T-helper 2 cell treated with Interferon-gamma antibody and Interleukin-4, amounts not matched to agents 5 μg/mL and 100 μg/mL, for 36 hours (primary cell): ENCODE measurements around the gene TUT7.
A peak's percentile ranks its signal among the peaks of the same experiment; 100 is the strongest.
"Not testable (repeated sequence)": the region's sequence is repeated elsewhere in the genome, so short reads cannot be mapped to it uniquely, and the experiment has no call there.

ENCODE experiments used
- DNase-seq: peaks from one replicate; pipeline ENCODE4 v3.0.0; 2021; ENCODE audit warnings: low spot score
- H3K27ac Mint-ChIP-seq: one replicate; pipeline ENCODE4 v1.8.0; 2021; ENCODE audit warnings: mild to moderate bottlenecking, mixed read lengths
- H3K27me3 Mint-ChIP-seq: one replicate; pipeline ENCODE4 v1.8.0; 2021; ENCODE audit warnings: low read depth, mixed read lengths
- H3K36me3 Mint-ChIP-seq: one replicate; pipeline ENCODE4 v1.8.0; 2021; ENCODE audit warnings: low read depth, mixed read lengths
- H3K4me1 Mint-ChIP-seq: one replicate; pipeline ENCODE4 v1.8.0; 2021; ENCODE audit warnings: low read depth, mixed read lengths
- H3K4me3 Mint-ChIP-seq: one replicate; pipeline ENCODE4 v1.8.0; 2022; ENCODE audit warnings: mild to moderate bottlenecking, moderate library complexity, mixed read lengths
- H3K9me3 Mint-ChIP-seq: one replicate; pipeline ENCODE4 v1.8.0; 2021; ENCODE audit warnings: mixed read lengths

TUT7 gene

DNA sequence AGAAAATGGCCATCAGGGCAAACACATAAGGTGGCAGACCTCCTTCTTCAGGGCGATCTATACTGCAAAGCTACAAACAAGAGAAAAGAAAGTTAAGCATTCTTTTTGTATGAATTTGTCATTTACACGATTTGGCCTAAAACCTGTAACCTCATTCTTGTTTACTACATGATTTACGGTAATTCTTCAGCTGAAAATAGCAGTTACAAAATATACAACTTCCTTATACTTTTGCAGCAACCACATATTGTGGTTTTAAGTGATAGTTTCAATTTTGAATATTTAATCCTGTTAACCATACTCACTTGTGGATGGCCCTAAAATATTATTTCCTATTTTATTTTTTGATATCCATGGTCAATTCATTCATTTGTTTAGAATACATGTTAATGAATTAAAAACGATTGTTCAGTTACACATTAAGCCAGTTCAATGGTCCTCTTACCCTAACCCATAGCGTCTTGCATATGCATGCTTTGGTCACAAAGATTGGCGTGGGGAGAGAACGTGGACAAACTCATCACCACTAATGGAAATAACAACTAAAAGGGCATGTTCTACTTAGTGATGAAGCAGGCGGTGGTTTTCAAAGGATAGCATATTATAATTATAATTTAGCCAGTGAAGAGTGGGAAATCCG is 16.6 kb downstream of the TUT7 start:
- Mint-ChIP-seq H3K4me3 (peak overlapping the region; percentile 83), H3K27ac (peak overlapping the region; percentile 90), H3K4me1 (peaks cover 45% of the 10 kb centered on the region), H3K9me3 (peaks cover 7% of the 10 kb centered on the region), H3K36me3 (peaks cover 84% of the 10 kb centered on the region), H3K27me3 (no peaks in the 10 kb centered on the region)
- DNase-seq, result no peak

DNA sequence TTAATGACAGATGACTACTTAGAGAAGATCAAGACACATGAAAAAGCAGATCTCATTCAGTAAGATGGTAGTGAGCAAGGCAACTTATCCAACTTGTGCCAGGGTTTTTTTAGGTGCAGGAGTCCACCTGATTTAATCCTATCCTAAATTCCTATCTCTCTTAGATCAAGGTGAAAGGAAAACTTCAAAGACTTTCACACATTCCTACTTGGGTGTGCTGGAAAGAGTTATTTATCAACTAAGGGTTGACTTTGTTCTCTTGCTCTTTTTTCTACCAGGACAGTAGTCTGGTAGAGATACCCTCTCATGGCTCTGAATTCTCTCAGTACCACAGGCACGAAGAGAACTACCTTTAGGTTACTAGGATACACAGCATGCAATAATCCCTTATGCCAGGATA is 18.2 kb downstream of the TUT7 start:
- DNase-seq, result no peak
- Mint-ChIP-seq H3K4me1 (peaks cover 40% of the 10 kb centered on the region), H3K27me3 (no peaks in the 10 kb centered on the region), H3K9me3 (peaks cover 7% of the 10 kb centered on the region), H3K36me3 (peaks cover 81% of the 10 kb centered on the region), H3K4me3 (no peak overlapping the region), H3K27ac (no peak overlapping the region)

DNA sequence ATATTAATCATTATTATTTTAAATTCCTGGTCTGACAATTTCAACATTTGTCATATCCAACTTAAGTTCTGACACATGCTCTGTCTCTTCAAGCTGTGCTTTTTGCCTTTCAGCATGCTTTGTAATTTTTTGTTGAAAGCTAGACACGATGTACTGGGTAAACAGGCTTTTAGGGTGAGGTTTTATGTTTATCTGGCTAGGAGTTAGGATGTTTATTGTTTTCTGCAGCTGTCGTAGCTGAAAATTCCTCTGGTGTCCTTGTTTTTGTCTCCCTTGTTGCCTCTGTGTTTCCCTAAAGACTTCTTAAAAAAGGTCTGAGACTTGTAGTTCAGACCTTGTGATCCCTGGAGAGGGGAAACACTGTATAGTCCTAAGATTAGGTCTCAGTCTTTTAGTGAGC is 20.6 kb downstream of the TUT7 start:
- Mint-ChIP-seq H3K27ac (no peak overlapping the region), H3K27me3 (no peaks in the 10 kb centered on the region), H3K36me3 (peaks cover 73% of the 10 kb centered on the region), H3K4me1 (peaks cover 33% of the 10 kb centered on the region), H3K4me3 (no peak overlapping the region), H3K9me3 (peaks cover 7% of the 10 kb centered on the region)
- no peak for DNase-seq

DNA sequence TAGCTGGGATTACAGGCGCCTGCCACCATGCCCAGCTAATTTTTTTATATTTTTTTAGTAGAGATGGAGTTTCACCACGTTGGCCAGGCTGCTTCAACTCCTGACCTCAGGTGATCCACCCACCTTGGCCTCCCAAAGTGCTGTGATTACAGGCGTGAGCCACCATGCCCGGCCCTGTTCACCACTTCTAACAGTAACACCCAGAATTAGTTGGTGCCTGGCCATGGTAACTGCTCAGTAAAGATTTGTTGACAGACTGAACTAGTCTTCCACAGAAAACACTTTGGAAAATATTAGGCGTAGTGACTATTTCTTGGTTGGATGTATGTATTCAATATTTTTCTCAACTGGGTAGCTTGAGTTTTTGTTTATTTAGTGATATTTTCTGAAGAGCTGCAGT is 24.0 kb downstream of the TUT7 start:
- H3K36me3 Mint-ChIP-seq, result peaks cover 68% of the 10 kb centered on the region
- peaks cover 7% of the 10 kb centered on the region for H3K9me3 Mint-ChIP-seq
- no peak overlapping the region for H3K4me3 Mint-ChIP-seq

DNA sequence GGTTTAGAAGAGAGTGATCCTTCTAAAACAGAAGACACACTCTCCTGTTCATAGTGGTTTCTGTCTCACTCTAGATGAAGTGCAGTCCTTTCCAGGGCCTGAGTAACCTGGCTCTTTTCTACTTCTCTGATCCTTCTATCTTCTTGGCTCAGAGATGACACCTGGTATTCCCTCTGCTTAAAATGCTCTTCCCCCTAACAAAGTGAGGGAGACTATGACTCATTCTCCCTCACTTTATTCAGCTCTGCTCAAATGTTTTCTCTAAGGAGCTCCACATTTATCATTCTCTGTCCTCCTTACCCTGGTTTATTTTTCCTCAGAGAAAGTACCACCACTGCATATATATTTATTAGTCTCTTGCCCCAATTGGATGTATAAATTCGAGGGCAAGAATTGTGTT is 24.6 kb downstream of the TUT7 start:
- Mint-ChIP-seq H3K36me3 (peaks cover 68% of the 10 kb centered on the region), H3K4me1 (peaks cover 8% of the 10 kb centered on the region), H3K27ac (no peak overlapping the region), H3K4me3 (no peak overlapping the region), H3K9me3 (peaks cover 7% of the 10 kb centered on the region), H3K27me3 (no peaks in the 10 kb centered on the region)
- DNase-seq, result no peak

More for the DNA sequence above, 24.0 kb downstream of the TUT7 start:
- DNase-seq, result no peak
- Mint-ChIP-seq H3K4me1 (peaks cover 11% of the 10 kb centered on the region), H3K27me3 (no peaks in the 10 kb centered on the region), H3K27ac (no peak overlapping the region)

DNA sequence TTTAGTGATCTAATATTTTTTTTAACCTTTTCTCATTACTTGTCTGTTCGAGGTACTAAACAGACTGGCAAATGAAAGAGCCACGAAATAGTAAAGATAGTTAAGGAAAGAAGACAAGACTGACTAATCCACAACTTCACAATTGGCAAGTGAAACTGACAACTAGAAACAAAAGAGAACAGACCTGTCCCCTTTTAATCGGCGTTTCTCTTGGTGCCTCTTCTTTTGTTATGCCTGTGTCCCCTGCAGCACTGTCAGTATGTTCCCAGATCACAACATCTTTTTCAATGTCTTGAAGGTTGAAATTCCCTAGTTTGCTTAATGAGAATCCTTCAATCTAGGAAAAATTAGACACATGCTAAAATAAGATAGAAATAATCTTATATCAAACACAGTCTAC is 26.1 kb downstream of the TUT7 start:
- Mint-ChIP-seq H3K4me3 (no peak overlapping the region), H3K9me3 (peaks cover 5% of the 10 kb centered on the region), H3K36me3 (peaks cover 69% of the 10 kb centered on the region)

DNA sequence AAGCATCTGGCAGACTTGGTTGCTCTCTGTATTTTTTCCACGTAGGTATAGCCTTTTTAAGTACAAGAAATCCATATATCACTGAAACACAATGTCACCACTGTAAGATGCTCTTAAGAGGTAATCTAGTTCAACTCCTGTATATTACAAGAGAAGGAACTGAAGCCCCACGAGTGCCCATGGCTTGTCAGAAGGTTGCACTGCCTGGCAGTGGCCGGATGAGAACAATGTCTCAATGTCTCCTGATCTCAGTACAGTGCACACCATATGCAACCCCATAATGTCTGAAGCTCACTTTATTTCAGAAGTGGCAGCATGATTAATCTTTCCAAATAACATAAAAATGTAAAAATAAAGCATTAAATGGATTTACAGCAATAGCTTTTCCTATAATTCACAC is 27.7 kb downstream of the TUT7 start:
- peaks cover 4% of the 10 kb centered on the region for H3K4me1 Mint-ChIP-seq
- no peak overlapping the region for H3K27ac Mint-ChIP-seq
- no peaks in the 10 kb centered on the region for H3K9me3 Mint-ChIP-seq
- no peaks in the 10 kb centered on the region for H3K27me3 Mint-ChIP-seq
- H3K4me3 Mint-ChIP-seq, result no peak overlapping the region
- no peak for DNase-seq
- H3K36me3 Mint-ChIP-seq, result peaks cover 68% of the 10 kb centered on the region

More for the DNA sequence above, 26.1 kb downstream of the TUT7 start:
- Mint-ChIP-seq H3K27me3 (no peaks in the 10 kb centered on the region), H3K27ac (no peak overlapping the region), H3K4me1 (peaks cover 6% of the 10 kb centered on the region)
- no peak for DNase-seq

DNA sequence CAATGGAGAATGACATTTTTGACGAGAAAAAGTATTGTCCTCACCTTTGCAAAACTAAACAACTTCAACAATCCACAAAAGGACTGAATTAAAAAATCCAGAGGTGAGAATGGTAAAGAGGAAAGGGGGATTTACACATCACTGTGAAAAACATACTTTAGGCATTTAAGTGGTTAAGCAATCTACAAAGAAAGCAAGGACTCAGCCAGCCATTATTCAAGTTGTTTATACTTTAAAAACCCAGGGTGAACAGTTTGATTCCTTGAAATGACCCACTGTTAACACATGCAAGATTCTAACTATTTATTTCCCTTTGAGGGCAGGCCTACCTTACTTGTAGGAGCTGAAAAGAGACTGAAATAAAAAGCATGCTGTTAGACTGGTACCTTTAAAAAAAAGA is 29.3 kb downstream of the TUT7 start:
- Mint-ChIP-seq H3K4me1 (peaks cover 4% of the 10 kb centered on the region), H3K4me3 (no peak overlapping the region), H3K36me3 (peaks cover 74% of the 10 kb centered on the region), H3K27ac (no peak overlapping the region), H3K27me3 (no peaks in the 10 kb centered on the region), H3K9me3 (no peaks in the 10 kb centered on the region)
- DNase-seq, result no peak

DNA sequence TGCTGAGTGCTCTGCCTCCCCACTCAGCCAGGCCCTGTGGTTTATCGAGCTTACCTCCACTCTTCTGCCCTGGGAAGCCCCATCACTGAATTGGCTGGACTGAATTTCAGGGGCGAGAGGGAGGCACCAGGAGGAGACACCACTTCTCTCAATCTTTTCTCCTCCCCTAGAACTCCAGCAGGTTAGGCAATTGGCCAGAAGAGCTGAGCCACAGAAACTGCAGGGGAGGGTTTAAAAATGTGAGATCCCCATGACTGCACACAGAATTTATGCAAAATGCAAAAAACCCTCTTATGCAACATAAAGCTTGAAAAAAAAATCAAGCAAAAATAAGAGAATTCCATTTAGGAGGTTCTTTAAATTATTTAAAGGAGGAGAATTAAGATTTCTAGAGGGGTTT is 29.9 kb downstream of the TUT7 start:
- H3K4me1 Mint-ChIP-seq, result peaks cover 4% of the 10 kb centered on the region
- peaks cover 72% of the 10 kb centered on the region for H3K36me3 Mint-ChIP-seq
- H3K27me3 Mint-ChIP-seq, result no peaks in the 10 kb centered on the region
- no peak for DNase-seq
- H3K4me3 Mint-ChIP-seq, result no peak overlapping the region
- H3K9me3 Mint-ChIP-seq, result no peaks in the 10 kb centered on the region
- no peak overlapping the region for H3K27ac Mint-ChIP-seq

DNA sequence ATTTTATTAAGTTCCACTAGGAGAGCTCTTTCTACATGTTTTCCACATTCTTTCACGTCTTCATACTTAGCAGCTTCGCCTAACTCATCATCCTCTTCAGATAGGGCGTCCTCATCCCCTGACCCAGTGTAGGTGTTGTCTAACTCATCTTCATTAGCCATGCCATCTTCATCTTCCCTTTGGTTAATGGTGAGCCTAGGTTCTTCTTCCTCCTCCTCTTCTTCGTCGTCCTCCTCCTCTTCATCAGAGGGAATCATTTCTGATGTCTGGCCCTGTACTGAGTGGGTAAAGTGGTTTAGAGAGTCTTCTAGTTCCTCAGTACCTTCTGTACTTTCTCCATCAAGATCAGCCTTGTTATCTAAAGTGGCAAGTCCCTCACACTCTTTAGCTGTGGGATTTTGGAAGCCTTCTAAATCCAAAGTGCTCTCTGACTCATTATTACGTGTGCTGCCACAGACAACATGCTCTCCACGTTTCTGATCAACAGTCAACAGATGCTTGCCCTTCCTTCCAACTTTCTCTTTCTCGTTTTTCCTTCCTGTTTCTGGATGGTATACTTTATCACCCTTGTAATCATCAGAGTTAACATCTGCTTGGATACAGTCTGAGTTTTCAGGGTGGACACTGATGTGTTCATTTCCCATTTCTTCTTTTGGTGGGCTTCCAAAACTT is 31.1 kb downstream of the TUT7 start:
- Mint-ChIP-seq H3K4me3 (no peak overlapping the region), H3K9me3 (no peaks in the 10 kb centered on the region), H3K36me3 (peaks cover 81% of the 10 kb centered on the region), H3K4me1 (peaks cover 4% of the 10 kb centered on the region), H3K27ac (peak overlapping the region; percentile 6), H3K27me3 (no peaks in the 10 kb centered on the region)
- no peak for DNase-seq

DNA sequence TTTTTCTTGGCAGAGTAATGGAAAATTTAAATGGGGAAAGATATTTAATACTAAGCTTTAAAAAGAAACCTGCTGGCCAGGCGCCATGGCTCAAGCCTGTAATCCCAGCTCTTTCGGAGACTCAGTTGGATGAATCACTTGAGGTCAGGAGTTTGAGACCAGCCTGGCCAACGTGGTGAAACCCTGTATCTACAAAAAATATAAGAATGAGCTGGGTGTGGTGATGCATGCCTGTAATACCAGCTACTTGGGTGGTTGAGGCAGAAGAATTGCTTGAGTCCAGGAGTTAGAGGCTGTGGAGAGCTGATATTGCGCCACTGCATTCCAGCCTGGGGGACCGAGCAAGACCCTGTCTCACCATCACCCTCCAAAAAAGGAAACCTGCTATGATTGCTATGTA is 32.8 kb downstream of the TUT7 start:
- Mint-ChIP-seq H3K4me1 (peaks cover 4% of the 10 kb centered on the region), H3K4me3 (no peak overlapping the region), H3K9me3 (no peaks in the 10 kb centered on the region), H3K36me3 (peaks cover 73% of the 10 kb centered on the region), H3K27me3 (no peaks in the 10 kb centered on the region), H3K27ac (no peak overlapping the region)
- no peak for DNase-seq

DNA sequence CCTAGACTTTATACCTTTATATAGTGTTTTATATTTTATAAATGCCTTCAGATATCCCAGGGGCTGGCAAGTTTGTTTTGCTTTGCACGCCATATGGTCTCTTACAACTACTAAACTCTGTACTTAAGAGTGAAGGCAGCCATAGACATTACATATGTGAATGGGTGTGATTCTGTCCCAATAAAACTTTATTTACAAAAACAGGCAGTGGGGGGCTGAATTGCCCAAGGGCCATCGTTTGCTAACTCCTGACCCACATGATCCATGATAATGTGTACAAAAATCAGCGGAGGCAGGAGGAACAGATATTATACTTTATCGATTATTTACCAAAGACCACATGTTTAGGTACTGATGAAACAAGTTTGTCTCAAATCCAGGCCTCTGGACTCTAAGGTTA is 36.0 kb downstream of the TUT7 start:
- H3K27me3 Mint-ChIP-seq, result no peaks in the 10 kb centered on the region
- H3K9me3 Mint-ChIP-seq, result no peaks in the 10 kb centered on the region
- H3K27ac Mint-ChIP-seq, result no peak overlapping the region
- H3K4me3 Mint-ChIP-seq, result no peak overlapping the region
- peaks cover 16% of the 10 kb centered on the region for H3K4me1 Mint-ChIP-seq
- H3K36me3 Mint-ChIP-seq, result peaks cover 73% of the 10 kb centered on the region
- no peak for DNase-seq

DNA sequence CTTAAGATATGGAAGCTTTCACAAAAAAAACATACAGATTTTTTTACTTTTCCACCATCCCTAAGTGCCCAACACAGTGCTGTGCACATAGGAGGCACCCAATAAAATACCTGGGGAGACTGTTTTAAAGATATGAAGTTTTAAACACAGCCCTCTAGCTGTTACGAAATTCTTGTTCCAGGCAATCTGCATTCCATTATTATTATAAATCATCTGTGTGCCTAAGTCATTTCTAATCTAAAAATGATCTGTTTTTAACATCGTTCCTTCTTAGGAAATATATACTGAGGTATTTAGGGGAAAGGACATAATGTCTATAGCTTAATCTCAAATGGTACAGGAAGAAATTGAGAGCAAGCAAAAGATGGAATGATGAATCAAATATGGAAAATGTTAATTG is 39.1 kb downstream of the TUT7 start:
- H3K27me3 Mint-ChIP-seq, result no peaks in the 10 kb centered on the region
- no peak for DNase-seq
- H3K9me3 Mint-ChIP-seq, result no peaks in the 10 kb centered on the region
- H3K27ac Mint-ChIP-seq, result no peak overlapping the region
- H3K36me3 Mint-ChIP-seq, result peaks cover 70% of the 10 kb centered on the region
- H3K4me1 Mint-ChIP-seq, result peaks cover 15% of the 10 kb centered on the region
- no peak overlapping the region for H3K4me3 Mint-ChIP-seq

DNA sequence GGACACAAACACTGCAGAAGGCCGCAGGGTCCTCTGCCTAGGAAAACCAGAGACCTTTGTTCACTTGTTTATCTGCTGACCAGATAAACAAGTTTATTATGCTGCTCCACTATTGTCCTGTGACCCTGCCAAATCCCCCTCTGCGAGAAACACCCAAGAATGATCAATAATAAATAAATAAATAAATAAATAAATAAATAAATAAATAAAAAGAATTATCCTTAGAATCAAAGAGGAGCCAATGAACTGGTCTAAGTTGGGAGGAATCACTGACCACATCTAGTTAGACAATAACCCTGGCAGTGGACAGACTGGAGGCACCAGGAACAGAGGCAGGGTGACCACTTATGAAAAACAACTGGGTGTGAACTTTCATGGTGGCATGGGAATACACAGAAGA is 41.3 kb downstream of the TUT7 start:
- Mint-ChIP-seq H3K36me3 (peaks cover 71% of the 10 kb centered on the region), H3K4me1 (peaks cover 15% of the 10 kb centered on the region)
- not testable (repeated sequence) for H3K27ac Mint-ChIP-seq, H3K4me3 Mint-ChIP-seq, H3K9me3 Mint-ChIP-seq, DNase-seq, H3K27me3 Mint-ChIP-seq

DNA sequence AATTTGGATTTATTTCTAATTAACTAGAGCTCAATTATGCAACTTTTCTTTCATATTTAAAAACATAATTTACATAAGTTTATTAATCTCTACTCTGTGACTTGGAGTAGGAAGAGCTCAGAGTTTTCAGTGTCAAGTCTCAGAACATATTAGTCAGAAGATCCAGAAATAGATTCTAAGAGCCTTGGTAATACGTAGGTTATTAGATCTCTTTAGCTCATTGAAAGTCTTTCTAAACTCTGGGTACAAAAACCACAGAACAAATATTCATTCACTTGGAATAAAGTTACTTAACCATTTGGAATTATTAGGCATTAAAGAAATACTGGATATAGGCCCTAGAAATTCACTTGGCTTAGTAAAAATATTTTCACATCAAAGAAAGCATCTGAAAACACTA is 45.5 kb downstream of the TUT7 start:
- Mint-ChIP-seq H3K4me1 (peaks cover 26% of the 10 kb centered on the region), H3K27ac (no peak overlapping the region), H3K27me3 (no peaks in the 10 kb centered on the region), H3K9me3 (no peaks in the 10 kb centered on the region), H3K4me3 (no peak overlapping the region), H3K36me3 (peaks cover 70% of the 10 kb centered on the region)
- no peak for DNase-seq
